Measurements from ENCODE around the gene SLC43A3.
"Not testable (repeated sequence)": the region's sequence is repeated elsewhere in the genome, so short reads cannot be mapped to it uniquely, and the experiment has no call there.

SLC43A3 gene

DNA sequence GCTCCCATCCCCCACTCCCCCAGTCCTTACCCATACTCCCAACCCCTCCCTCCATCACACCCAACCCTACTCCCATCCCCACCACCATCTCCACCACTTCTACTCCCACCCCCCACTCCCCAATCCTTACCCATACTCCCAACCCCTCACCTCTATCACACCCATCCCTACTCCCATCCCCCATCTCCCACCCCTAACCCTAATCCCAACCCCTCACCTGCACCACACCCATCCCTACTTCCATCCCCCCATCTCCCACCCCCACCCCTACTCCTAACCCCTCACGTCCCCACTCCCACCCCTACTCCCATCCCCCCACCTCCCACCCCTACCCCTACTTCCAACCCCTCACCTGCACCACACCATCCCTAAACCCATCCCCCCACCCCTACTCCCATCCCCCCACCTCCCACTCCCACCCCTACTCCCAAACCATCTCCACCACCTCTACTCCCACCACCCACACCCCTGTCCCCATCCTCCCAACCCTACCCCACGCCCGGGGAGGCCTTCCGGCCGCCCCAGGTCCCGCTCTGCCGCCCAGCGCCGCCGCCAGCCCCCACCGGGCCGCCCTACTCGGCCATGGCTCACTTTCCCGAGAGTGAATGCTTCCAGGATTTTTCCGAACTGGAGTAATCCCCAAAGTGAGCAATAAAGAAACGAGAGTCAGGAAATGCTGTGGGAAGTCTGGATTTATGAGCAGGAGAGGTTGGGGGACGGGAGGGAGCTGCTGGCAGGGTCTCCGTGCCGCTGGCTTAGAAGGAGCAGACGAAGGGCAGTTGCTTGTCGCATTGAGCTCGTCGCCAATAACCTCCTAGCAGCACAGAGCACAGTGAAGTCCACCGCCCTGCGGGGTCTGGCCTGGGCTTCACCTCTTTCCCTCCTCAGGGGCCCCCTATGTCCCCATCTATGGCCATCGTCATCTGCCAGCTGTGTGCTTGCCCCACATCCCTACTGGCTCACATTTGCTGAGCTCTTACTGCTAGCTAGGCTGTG lies 50.5 kb downstream of the SLC43A3 start:
- Mint-ChIP-seq H3K27ac (no peak overlapping the region), H3K4me1 (no peaks in the 10 kb centered on the region), H3K4me3 (no peak overlapping the region), H3K27me3 (peaks cover 14% of the 10 kb centered on the region), H3K36me3 (ENCODE audit: low read depth) (no peaks in the 10 kb centered on the region), H3K9me3 (no peaks in the 10 kb centered on the region)
- DNase-seq (no peak), ATAC-seq (no peak)

DNA sequence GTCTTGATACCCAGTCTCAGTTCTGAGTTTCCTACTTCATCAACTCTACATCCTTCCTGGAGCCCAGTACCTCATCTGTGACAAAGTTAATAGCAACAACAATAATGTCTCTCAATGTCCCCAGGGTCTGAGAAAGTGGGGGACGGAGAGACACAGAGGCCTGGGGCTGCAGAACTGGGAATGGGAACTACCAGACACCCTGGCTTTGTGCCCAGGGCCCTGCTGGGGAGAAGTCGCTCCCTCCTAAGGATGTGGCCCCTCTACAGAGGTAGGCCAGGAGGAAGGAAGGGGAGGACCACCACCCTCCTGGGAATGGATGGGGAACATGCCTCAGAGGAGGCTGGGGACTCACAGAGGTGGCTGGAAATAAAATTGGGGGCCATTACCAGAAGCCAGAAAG lies 51.4 kb downstream of the SLC43A3 start:
- no peak for ATAC-seq
- Mint-ChIP-seq H3K27ac (no peak overlapping the region), H3K9me3 (no peaks in the 10 kb centered on the region), H3K27me3 (peaks cover 12% of the 10 kb centered on the region), H3K36me3 (ENCODE audit: low read depth) (no peaks in the 10 kb centered on the region), H3K4me1 (no peaks in the 10 kb centered on the region), H3K4me3 (no peak overlapping the region)
- no peak for DNase-seq

- no peak for DNase-seq
- no peak for ATAC-seq
- no peaks in the 10 kb centered on the region for H3K9me3 Mint-ChIP-seq
- no peak overlapping the region for H3K27ac Mint-ChIP-seq
- no peaks in the 10 kb centered on the region for H3K36me3 Mint-ChIP-seq (ENCODE audit: low read depth)
- H3K4me1 Mint-ChIP-seq: no peaks in the 10 kb centered on the region
- peaks cover 10% of the 10 kb centered on the region for H3K27me3 Mint-ChIP-seq
- no peak overlapping the region for H3K4me3 Mint-ChIP-seq
These were observed 52.0 kb downstream of the SLC43A3 start for GRCh38 chr11:57374966-57375365.

- Mint-ChIP-seq H3K4me1 (no peaks in the 10 kb centered on the region), H3K4me3 (no peak overlapping the region), H3K27me3 (peaks cover 10% of the 10 kb centered on the region), H3K27ac (no peak overlapping the region), H3K9me3 (no peaks in the 10 kb centered on the region), H3K36me3 (ENCODE audit: low read depth) (no peaks in the 10 kb centered on the region)
- ATAC-seq (no peak), DNase-seq (no peak)
These were observed 53.8 kb downstream of the SLC43A3 start for GRCh38 chr11:57373146-57373545.

DNA sequence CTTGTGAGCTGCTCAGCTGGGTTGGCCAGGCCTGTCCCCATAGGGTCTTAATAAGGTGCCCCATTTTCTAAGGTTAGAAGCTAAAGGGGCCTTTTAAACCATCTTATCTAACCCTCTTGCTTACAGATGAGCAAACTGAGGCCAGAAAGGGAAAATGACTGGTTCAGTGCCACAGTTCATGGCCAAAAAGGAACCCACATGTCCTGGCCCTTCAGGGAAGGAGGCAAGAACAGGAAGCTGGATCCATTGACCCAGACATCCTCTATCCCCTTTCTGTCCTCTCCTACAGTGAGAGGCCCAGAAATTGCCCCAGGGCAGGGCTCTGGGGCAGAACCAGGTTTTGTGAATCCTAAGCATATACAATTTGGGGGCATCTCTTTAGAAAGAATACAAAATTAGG lies 56.0 kb downstream of the SLC43A3 start:
- no peak overlapping the region for H3K27ac Mint-ChIP-seq
- ATAC-seq: no peak
- no peaks in the 10 kb centered on the region for H3K36me3 Mint-ChIP-seq (ENCODE audit: low read depth)
- no peak for DNase-seq
- no peak overlapping the region for H3K4me3 Mint-ChIP-seq
- no peaks in the 10 kb centered on the region for H3K4me1 Mint-ChIP-seq
- no peaks in the 10 kb centered on the region for H3K27me3 Mint-ChIP-seq
- H3K9me3 Mint-ChIP-seq: no peaks in the 10 kb centered on the region

DNA sequence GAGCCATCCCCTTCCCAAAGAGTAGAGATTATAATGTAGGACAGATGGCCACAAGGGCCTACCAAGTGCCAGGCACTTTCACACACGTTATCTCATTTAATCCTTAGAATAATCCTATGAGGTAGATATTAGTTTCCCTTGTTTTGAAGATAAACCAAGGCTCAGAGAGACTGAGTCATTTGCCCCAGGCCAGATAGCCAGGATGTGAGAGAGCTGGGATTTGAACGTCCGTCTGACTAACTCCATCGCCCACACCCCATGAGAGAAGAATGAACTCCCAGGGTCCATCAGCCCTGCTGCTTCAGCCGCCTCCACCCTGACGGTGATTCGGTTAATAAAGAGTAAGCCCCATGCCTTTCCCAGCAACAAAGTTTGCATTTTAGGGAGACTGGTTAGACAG lies 56.7 kb downstream of the SLC43A3 start:
- H3K4me1 Mint-ChIP-seq: no peaks in the 10 kb centered on the region
- no peak overlapping the region for H3K4me3 Mint-ChIP-seq
- no peak for ATAC-seq

GRCh38 chr11:57368845-57369232 lies 58.1 kb downstream of the SLC43A3 start:
- H3K4me3 Mint-ChIP-seq: no peak overlapping the region
- no peaks in the 10 kb centered on the region for H3K36me3 Mint-ChIP-seq (ENCODE audit: low read depth)
- H3K27ac Mint-ChIP-seq: no peak overlapping the region
- H3K27me3 Mint-ChIP-seq: no peaks in the 10 kb centered on the region
- no peaks in the 10 kb centered on the region for H3K4me1 Mint-ChIP-seq
- H3K9me3 Mint-ChIP-seq: no peaks in the 10 kb centered on the region
- DNase-seq (no peak), ATAC-seq (no peak)

More for the DNA sequence above, 56.7 kb downstream of the SLC43A3 start:
- Mint-ChIP-seq H3K9me3 (no peaks in the 10 kb centered on the region), H3K36me3 (ENCODE audit: low read depth) (no peaks in the 10 kb centered on the region), H3K27me3 (no peaks in the 10 kb centered on the region), H3K27ac (no peak overlapping the region)
- no peak for DNase-seq

GRCh38 chr11:57368106-57368844 lies 58.6 kb downstream of the SLC43A3 start:
- Mint-ChIP-seq H3K9me3 (no peaks in the 10 kb centered on the region), H3K4me3 (no peak overlapping the region), H3K36me3 (ENCODE audit: low read depth) (no peaks in the 10 kb centered on the region), H3K27me3 (no peaks in the 10 kb centered on the region), H3K27ac (no peak overlapping the region), H3K4me1 (no peaks in the 10 kb centered on the region)
- ATAC-seq: no peak
- no peak for DNase-seq

GRCh38 chr11:57364851-57365660 lies 61.9 kb downstream of the SLC43A3 start:
- no peak overlapping the region for H3K27ac Mint-ChIP-seq
- H3K27me3 Mint-ChIP-seq: no peaks in the 10 kb centered on the region
- H3K4me3 Mint-ChIP-seq: no peak overlapping the region
- ATAC-seq (no peak), DNase-seq (no peak)
- H3K4me1 Mint-ChIP-seq: no peaks in the 10 kb centered on the region
- H3K36me3 Mint-ChIP-seq (ENCODE audit: low read depth): no peaks in the 10 kb centered on the region
- H3K9me3 Mint-ChIP-seq: no peaks in the 10 kb centered on the region

- Mint-ChIP-seq H3K36me3 (ENCODE audit: low read depth) (no peaks in the 10 kb centered on the region), H3K4me1 (no peaks in the 10 kb centered on the region), H3K27ac (no peak overlapping the region), H3K4me3 (no peak overlapping the region), H3K27me3 (no peaks in the 10 kb centered on the region), H3K9me3 (no peaks in the 10 kb centered on the region)
- ATAC-seq (no peak), DNase-seq (no peak)
These were observed 63.5 kb downstream of the SLC43A3 start for GRCh38 chr11:57363131-57364080.

- Mint-ChIP-seq H3K4me1 (no peaks in the 10 kb centered on the region), H3K36me3 (ENCODE audit: low read depth) (no peaks in the 10 kb centered on the region), H3K4me3 (no peak overlapping the region), H3K27me3 (no peaks in the 10 kb centered on the region), H3K9me3 (no peaks in the 10 kb centered on the region), H3K27ac (no peak overlapping the region)
- DNase-seq: no peak
- ATAC-seq: no peak
These were observed 65.0 kb downstream of the SLC43A3 start for GRCh38 chr11:57361926-57362325.

DNA sequence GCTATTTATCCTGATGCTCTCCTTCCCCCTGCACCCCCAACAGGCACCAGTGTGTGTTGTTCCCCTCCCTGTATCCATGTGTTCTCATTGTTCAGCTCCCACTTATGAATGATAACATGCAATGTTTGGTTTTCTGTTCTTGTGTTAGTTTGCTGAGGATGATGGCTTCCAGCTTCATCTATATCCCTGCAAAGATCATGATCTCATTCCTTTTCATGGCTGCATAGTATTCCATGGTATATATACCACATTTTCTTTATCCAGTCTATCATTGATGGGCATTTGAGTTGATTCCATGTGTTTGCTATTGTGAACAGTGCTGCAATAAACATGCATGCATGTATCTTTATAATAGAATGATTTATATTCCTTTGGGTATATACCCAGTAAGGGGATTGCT lies 65.5 kb downstream of the SLC43A3 start:
- ATAC-seq; H3K4me1 Mint-ChIP-seq; H3K27me3 Mint-ChIP-seq; H3K27ac Mint-ChIP-seq; DNase-seq; H3K9me3 Mint-ChIP-seq; H3K36me3 Mint-ChIP-seq (ENCODE audit: low read depth); H3K4me3 Mint-ChIP-seq: not testable (repeated sequence)

DNA sequence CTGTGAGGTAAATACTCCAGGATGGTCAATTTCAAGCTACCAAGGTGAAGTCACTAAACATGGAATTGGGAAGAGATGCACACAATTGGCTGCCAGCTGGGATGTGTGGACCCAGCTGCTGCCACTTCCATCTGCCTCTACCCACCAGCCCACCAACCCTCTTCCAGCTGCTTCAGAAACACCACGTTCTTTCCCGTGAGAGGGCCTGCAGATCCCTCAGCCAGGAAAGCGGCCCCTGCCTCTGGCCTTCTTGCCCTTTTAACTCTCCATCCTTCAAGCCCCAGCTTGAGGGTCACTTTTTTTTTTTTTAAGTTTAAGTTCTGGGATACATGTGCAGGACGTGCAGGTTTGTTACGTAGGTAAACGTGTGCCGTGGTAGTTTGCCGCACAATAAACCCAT lies 65.9 kb downstream of the SLC43A3 start:
- Mint-ChIP-seq H3K36me3 (ENCODE audit: low read depth) (no peaks in the 10 kb centered on the region), H3K27me3 (peaks cover 5% of the 10 kb centered on the region), H3K4me3 (no peak overlapping the region), H3K9me3 (no peaks in the 10 kb centered on the region), H3K4me1 (no peaks in the 10 kb centered on the region), H3K27ac (no peak overlapping the region)
- no peak for ATAC-seq
- no peak for DNase-seq
